SU-DHL-6 (cell line): ENCODE results near the gene NUP58.

ENCODE experiments used
- H2AFZ ChIP-seq: fragments of 200-600 bp; sonication (generic); 2 replicates; pipeline ENCODE4 v1.6.1; 2014; ENCODE audit warnings: low read depth, mild to moderate bottlenecking, moderate library complexity, mixed read lengths, antibody characterized with exemption, low read length; ENCODE audit not compliant: severe bottlenecking
- H3F3A ChIP-seq: fragments of 200-600 bp; shearing (Covaris generic); 2 replicates; pipeline ENCODE4 v1.6.0; 2016; ENCODE audit warnings: antibody characterized with exemption, mild to moderate bottlenecking; ENCODE audit not compliant: insufficient read depth
- H3K27ac ChIP-seq: fragments of 200-600 bp; sonication (generic); 2 replicates; pipeline ENCODE4 v1.5.1; 2016; ENCODE audit warnings: low read depth, mild to moderate bottlenecking, low read length, moderate library complexity, mixed read lengths
- H3K27me3 ChIP-seq: fragments of 200-600 bp; sonication (generic), shearing (Covaris generic); 2 replicates; pipeline ENCODE4 v1.6.0; 2014; ENCODE audit warnings: mild to moderate bottlenecking, low read length
- H3K36me3 ChIP-seq: fragments of 200-600 bp; sonication (generic); 2 replicates; pipeline ENCODE4 v1.6.1; 2014; ENCODE audit warnings: mild to moderate bottlenecking, low read length, mixed read lengths
- H3K4me2 ChIP-seq: fragments of 300-600, 200-600 bp; shearing (Covaris generic), sonication (generic); 2 replicates; pipeline ENCODE4 v1.6.0; 2014; ENCODE audit warnings: low read length, low read depth, mild to moderate bottlenecking; ENCODE audit not compliant: poor library complexity, severe bottlenecking
- H3K4me3 ChIP-seq: fragments of 200-600 bp; sonication (generic); 2 replicates; pipeline ENCODE4 v1.5.1; 2014; ENCODE audit warnings: antibody characterized with exemption, low read length, mild to moderate bottlenecking, mixed read lengths; ENCODE audit not compliant: insufficient read depth, poor library complexity, severe bottlenecking
- H3K79me2 ChIP-seq: fragments of 200-600 bp; sonication (generic); 2 replicates; pipeline ENCODE4 v1.6.1; 2014; ENCODE audit warnings: mild to moderate bottlenecking, low read length, moderate library complexity; ENCODE audit not compliant: insufficient read depth
- H3K9ac ChIP-seq: fragments of 200-600 bp; sonication (generic); 2 replicates; pipeline ENCODE4 v1.7.0; 2014; ENCODE audit warnings: mild to moderate bottlenecking, low read length
- H3K9me2 ChIP-seq: fragments of 200-600 bp; sonication (generic); replicated peaks from 2 replicates; pipeline ENCODE4 v1.6.1; 2014; ENCODE audit warnings: low read length; ENCODE audit not compliant: insufficient read depth
- H3K9me3 ChIP-seq: fragments of 200-600 bp; sonication (generic); 2 replicates; pipeline ENCODE4 v1.6.1; 2014; ENCODE audit warnings: low read length, mixed read lengths; ENCODE audit not compliant: insufficient read depth
- H4K20me1 ChIP-seq: fragments of 200-600 bp; sonication (generic); 2 replicates; pipeline ENCODE4 v1.6.1; 2014; ENCODE audit warnings: low read depth, mild to moderate bottlenecking, antibody characterized with exemption, low read length, moderate library complexity, mixed read lengths
- CTCF ChIP-seq: fragments of 200-600 bp; sonication (generic); IDR thresholded peaks from one replicate; pipeline ENCODE4 v1.5.1; 2017; ENCODE audit warnings: antibody characterized with exemption, mild to moderate bottlenecking, low read length, moderate library complexity; ENCODE audit not compliant: insufficient read depth, poor library complexity, severe bottlenecking
- EZH2phosphoT487 ChIP-seq: fragments of 200-600 bp; sonication (generic), shearing (Covaris generic); conservative IDR thresholded peaks from 2 replicates; pipeline ENCODE4 v1.6.1; 2018; ENCODE audit warnings: mild to moderate bottlenecking, antibody characterized with exemption, low read length, moderate library complexity, mixed read lengths

The NUP58 gene

GRCh38 chr13:25347151-25347550 lies 45.7 kb downstream of the NUP58 start:
- Histone ChIP-seq H3K4me2 (no peak overlapping the region), H3K4me3 (no peak overlapping the region), H3K27ac (no peak overlapping the region), H3K9me3 (no peaks in the 10 kb centered on the region), H3K9me2 (no peaks in the 10 kb centered on the region), H3K36me3 (peaks cover 7% of the 10 kb centered on the region; the same call in 1 of the 2 replicates), H2AFZ (no peak overlapping the region), H3K79me2 (no peaks in the 10 kb centered on the region), H4K20me1 (no peaks in the 10 kb centered on the region), H3K9ac (no peak overlapping the region), H3K27me3 (no peaks in the 10 kb centered on the region), H3F3A (0 out of 2 replicates have a peak, but pooled peaks cover 7% of the 10 kb centered on the region)
- TF ChIP-seq EZH2phosphoT487 (no peak), CTCF (no peak)

- Histone ChIP-seq H3K27ac (no peak overlapping the region), H3K9me3 (no peaks in the 10 kb centered on the region), H3K9ac (no peak overlapping the region), H2AFZ (no peak overlapping the region), H3K27me3 (no peaks in the 10 kb centered on the region), H4K20me1 (no peaks in the 10 kb centered on the region), H3F3A (0 out of 2 replicates have a peak, but pooled peaks cover 7% of the 10 kb centered on the region), H3K4me3 (no peak overlapping the region), H3K36me3 (no peaks in the 10 kb centered on the region), H3K9me2 (no peaks in the 10 kb centered on the region), H3K4me2 (no peak overlapping the region), H3K79me2 (no peaks in the 10 kb centered on the region)
- TF ChIP-seq CTCF (no peak), EZH2phosphoT487 (no peak)
Measured at GRCh38 chr13:25351404-25351803, 50.0 kb downstream of the NUP58 start.

DNA sequence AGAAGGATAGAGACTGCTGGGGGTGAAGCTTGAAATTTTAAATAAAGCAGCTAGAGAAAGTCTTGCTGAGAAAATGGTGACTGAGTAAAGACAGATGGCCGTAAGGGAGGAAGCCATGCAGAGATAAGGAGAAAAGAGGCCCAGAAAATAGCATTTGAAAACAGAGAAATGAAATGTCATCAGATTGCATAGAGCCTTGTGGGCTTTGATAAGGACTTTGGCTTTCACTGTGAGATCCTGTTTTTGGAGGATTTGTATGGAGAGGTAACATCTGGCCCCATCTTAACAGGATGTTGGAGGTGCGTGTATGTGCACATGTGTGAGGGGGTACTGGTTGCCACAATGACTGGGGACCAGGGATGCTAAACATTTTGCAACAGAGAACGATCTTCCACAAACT lies 50.8 kb downstream of the NUP58 start:
- H3K36me3 ChIP-seq: no peaks in the 10 kb centered on the region

More for the DNA sequence above, 50.8 kb downstream of the NUP58 start:
- H3K27ac ChIP-seq: no peak overlapping the region
- no peak overlapping the region for H3K4me3 ChIP-seq
- H3K9me3 ChIP-seq: no peaks in the 10 kb centered on the region
- no peaks in the 10 kb centered on the region for H3K79me2 ChIP-seq
- no peak for TF ChIP-seq CTCF
- no peak for TF ChIP-seq EZH2phosphoT487
- H3K9me2 ChIP-seq: no peaks in the 10 kb centered on the region
- H3K9ac ChIP-seq: no peak overlapping the region
- no peak overlapping the region for H3K4me2 ChIP-seq
- no peaks in the 10 kb centered on the region for H4K20me1 ChIP-seq
- H3K27me3 ChIP-seq: no peaks in the 10 kb centered on the region
- H3F3A ChIP-seq: 0 out of 2 replicates have a peak, but pooled peaks cover under 1% of the 10 kb centered on the region
- H2AFZ ChIP-seq: no peak overlapping the region
